Airway epithelial cell (primary cell): Measurements from ENCODE around the gene BCAP31. TPM values are rescaled to one million over a fixed set of nuclear protein-coding genes. Genes with fewer than 3 reads are reported as not detected.

Experiments
- total RNA-seq: library from RNA; depleted of rRNA; stranded (reverse); fragments of >200 nt; gene quantifications from 2 replicates; pipeline ENCODE4 v1.2.3, GENCODE V29; 2015

Gene BCAP31
- total RNA-seq = 164 and 185 TPM in 2 replicates

DNA sequence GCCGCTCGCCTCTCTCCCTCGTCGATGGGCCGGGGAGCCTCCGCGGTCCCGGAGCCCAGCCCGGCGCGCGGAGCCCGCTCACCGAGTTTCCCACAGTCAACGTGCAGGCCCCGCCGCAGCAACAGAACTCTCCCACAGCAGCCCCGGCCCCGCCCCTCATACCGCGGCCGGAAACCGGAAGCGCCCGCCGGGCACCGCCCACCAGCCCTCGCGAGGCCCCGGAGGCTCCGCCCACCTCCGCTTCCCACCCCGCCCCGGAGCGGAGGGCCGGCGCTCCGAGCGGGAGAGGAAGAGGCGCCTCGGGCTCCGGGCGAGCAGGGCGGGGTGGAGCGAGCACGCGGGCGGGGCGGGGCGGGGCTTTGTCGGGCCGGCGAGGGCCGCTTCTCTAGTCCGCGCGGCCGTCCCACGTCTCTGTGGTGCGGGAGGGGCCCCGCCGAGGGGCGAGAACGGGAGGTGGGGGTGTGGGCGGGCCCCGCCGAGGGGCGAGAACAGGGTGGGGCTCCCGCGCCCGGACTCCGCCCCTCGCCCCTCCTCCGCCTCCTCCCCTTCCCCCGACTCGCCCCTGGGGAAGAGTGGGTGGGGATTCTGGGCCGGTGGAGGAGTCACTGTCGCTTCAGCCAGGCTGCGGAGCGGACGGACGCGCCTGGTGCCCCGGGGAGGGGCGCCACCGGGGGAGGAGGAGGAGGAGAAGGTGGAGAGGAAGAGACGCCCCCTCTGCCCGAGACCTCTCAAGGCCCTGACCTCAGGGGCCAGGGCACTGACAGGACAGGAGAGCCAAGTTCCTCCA, at the start of gene BCAP31, which contains the start of gene ABCD1:
Gene BCAP31, minus strand, starts transcription at position 136 of the 787 bp plus-strand sequence. CDS start 1,143 bp downstream, outside the sequence.
Gene ABCD1, plus strand, starts transcription at position 605 of the 787 bp plus-strand sequence. CDS start 411 bp downstream, outside the sequence.

DNA sequence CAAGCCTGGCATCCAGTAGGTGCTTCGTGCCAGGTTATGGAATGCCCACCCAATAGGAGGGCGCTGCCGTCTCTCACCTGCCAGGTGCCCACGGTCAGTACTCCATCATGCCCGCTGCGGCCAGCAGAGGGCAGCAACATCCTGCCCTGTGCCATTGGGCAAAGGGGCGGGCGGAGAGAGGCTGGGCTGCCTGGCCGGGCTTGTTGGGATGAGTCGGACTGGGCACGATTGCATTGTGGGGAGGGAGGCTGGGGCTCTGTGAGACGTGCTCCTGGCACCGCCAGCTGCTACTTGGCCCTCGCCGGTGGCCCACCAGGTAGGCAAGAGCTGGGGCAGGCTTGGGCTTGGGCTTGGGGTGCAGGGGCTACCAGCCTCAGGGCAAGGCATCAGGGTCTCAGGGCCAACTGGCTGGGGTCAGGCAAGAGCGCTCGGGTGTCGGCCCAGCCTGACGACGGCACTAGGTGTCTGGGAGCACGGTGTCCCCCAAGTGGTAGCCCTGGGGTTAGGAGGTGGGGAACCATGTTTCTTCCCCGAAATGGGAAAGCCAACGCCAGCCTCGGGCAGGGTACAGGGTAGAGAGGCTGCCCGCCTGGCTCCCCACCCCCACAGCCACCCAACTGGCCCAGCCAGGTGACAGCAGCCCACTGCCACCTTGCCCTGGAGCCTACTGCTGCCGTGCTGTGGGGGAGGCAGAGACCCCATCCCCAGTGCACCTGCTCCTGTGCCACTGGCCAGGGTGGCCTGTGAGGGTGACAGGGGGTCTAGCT, 40.0 kb upstream of the BCAP31 start, which contains the start of gene PLXNB3:
Gene PLXNB3, plus strand, starts transcription at position 261 of the 767 bp plus-strand sequence. CDS start 1,287 bp downstream, outside the sequence.

DNA sequence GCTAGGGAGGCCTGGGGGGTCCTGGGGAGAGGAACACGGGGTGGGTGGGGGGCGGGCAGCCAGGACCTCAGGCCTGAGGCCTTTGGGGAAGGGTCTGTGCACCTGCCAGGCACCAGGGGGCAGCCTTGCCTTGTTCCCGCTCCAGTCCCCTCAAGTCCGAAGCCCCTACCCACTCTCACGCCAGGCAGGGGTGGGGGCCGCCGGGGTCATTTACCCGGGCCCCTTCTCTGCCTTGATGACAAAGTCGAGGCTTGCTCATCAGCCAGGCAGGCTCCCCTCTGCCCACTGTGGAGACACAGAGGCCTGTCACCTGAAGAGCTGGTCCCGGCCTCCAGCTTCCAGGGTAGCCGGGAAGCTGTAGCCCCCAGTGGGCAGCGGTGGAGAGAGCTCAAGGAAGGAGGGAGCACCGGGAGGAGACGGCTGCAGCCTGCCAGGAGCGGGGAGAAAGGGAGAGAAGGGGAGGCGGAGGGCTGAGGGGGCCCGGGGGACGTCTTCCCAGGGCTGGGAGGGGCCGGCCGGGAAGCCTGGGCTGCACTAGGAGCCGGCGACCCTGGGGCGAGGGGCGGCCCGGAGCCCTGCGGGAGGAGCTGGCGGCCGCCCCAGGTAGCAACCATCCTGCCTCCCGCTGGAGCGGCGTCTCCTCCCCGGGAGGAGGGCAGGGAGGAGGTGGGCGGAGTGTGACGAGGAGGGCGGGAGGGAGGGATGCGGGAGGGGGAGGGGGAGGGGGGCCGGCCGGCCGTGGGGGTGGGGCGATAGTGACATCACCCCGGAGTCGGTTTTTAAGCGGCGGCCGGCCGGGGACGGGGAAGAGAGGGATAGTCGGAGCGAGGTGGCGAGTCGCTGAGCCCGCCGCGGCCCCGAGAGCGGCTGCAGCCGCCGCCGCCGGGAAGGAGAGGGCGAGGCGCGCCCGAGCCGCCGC, 36.8 kb downstream of the BCAP31 start, which contains the start of gene SLC6A8:
Gene SLC6A8, plus strand, starts transcription at position 806 of the 919 bp plus-strand sequence. CDS start 649 bp downstream, outside the sequence.

DNA sequence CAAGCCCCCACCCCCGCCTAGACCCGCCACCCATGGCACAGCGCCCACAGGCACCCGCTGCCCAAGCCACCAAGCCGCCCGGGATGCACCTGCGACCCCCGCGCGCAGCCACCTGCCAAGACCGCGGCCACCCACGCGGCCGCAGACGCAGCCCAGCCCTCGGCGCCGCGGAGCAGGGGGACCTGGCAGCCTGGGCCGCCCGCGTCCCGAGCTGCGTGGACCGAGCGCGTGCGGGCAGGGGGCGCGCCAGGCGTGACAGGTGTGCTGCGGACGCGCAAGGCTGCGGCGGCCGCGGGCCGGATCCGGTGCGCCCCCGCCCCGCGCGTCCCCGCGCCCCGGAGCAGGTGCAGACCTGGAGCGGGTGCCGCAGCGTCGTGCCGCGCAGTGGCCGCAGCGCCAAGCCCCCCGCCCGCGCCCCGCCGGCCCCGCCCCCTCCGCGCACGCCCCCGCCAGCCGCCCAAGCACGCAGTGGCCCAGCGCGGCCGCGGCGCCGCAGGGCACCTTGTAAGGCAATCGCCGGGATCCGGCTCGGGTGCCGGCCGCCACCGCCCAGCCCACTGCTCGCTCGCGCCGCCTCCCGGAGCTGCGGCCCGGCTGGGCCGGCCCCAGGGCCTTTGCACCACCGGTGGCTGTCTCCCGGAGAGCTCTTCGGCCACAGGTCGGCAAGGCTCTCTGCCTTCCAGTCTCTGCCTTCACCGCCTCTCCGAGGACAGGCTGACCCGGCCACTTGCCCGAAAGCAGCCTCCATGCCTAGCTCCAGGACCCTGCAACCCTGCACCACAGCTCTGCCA, 50.6 kb downstream of the BCAP31 start, which contains the start of gene PNCK:
Gene PNCK, minus strand, starts transcription at position 386 of the 791 bp plus-strand sequence. CDS start 737 bp downstream, outside the sequence.

Other genes starting within 250 kb of the BCAP31 start
- 0.56 TPM in 1 of 2 replicates, not detected in the other for gene BGN, start 229.4 kb downstream of the BCAP31 start, total RNA-seq
- not detected in 2 replicates for gene ATP2B3, start 206.7 kb downstream of the BCAP31 start, total RNA-seq
- gene CCNQ, start 125.2 kb downstream of the BCAP31 start, total RNA-seq = 34.4 and 50.3 TPM in 2 replicates
- 5.4 and 5.9 TPM in 2 replicates for gene DUSP9, start 77.2 kb downstream of the BCAP31 start, total RNA-seq
- gene PNCK, start 50.6 kb downstream of the BCAP31 start, total RNA-seq = 1.2 and 1.5 TPM in 2 replicates
- 47.9 and 56.6 TPM in 2 replicates for gene SLC6A8, start 36.5 kb downstream of the BCAP31 start, total RNA-seq
- 3.3 and 4.5 TPM in 2 replicates for gene ABCD1, start 469 bp upstream of the BCAP31 start, total RNA-seq
- gene PLXNB3, start 39.9 kb upstream of the BCAP31 start, total RNA-seq = 7.3 and 9.0 TPM in 2 replicates
- 0.07 TPM in 1 of 2 replicates, not detected in the other for gene SRPK3, start 56.7 kb upstream of the BCAP31 start, total RNA-seq
- gene IDH3G, start 70.0 kb upstream of the BCAP31 start, total RNA-seq = 65.0 and 70.2 TPM in 2 replicates
- 129 and 259 TPM in 2 replicates for gene SSR4, start 70.3 kb upstream of the BCAP31 start, total RNA-seq
- 0.14 TPM in 1 of 2 replicates, not detected in the other for gene PDZD4, start 106.2 kb upstream of the BCAP31 start, total RNA-seq
- gene L1CAM, start 161.8 kb upstream of the BCAP31 start, total RNA-seq = 1.3 and 1.6 TPM in 2 replicates
- gene AVPR2, start 180.3 kb upstream of the BCAP31 start, total RNA-seq = not detected in 2 replicates
- gene ARHGAP4, start 201.9 kb upstream of the BCAP31 start, total RNA-seq = 1.2 and 7.0 TPM in 2 replicates
- 149 and 176 TPM in 2 replicates for gene NAA10, start 210.7 kb upstream of the BCAP31 start, total RNA-seq
- 0.09 and 0.21 TPM in 2 replicates for gene RENBP, start 220.3 kb upstream of the BCAP31 start, total RNA-seq
- gene HCFC1, start 247.4 kb upstream of the BCAP31 start, total RNA-seq = 35.4 and 50.1 TPM in 2 replicates
- 10.3 and 12.4 TPM in 2 replicates for gene TMEM187, start 248.4 kb upstream of the BCAP31 start, total RNA-seq